HG02623 (cell line): ENCODE data around the gene KLLN.
"Not testable (repeated sequence)": the region's sequence is repeated elsewhere in the genome, so short reads cannot be mapped to it uniquely, and the experiment has no call there.

Experiments
- ATAC-seq: cut with Tn5 transposase; IDR thresholded peaks from one replicate; pipeline ENCODE4 v1.9.1; 2021; ENCODE audit warnings: moderate library complexity; ENCODE audit not compliant: unreplicated experiment

Gene KLLN

GRCh38 chr10:87843714-87844113, 19.6 kb downstream of the KLLN start:
- ATAC-seq: no peak

- no peak for ATAC-seq
Observed at GRCh38 chr10:87842776-87843497, 20.4 kb downstream of the KLLN start.

DNA sequence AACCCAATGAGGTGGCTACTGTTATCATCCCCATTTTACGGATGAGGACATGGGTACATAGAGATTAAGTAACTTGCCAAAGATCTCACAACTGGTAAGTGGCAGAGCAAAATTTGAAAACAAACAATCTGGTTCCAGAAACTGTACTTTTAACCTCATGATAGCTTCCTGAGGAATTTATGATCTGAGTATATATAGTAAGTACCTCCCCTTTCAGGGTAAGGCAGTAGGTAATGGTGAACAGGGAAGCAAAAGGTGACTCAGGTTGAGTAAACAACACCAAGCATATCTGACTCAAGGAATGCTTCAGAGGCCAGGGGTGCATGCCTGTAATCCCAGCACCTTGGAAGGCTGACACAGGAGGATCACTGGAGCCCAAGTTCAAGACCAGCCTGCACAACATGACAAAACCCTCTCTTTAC, 21.1 kb downstream of the KLLN start:
- ATAC-seq: no peak

GRCh38 chr10:87841186-87841585, 22.1 kb downstream of the KLLN start:
- no peak for ATAC-seq

DNA sequence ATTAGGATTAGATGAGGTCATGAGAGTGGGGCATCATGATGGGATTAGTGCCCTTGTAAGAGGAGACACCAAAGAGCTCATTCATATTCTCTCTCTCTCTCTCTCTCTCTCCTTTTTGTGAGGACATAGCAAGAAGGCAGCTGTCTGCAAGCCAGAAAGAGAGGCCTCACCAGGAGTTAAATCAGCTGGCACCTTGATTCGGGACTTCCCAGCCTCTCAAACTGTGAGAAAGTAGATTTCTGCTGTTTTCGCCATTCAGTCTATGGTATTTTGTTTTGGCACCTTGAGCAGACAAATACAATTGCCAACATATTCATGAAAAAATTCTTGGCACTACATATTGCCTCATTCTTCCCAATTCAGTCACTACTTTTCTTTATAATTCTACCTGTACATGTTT, 24.7 kb downstream of the KLLN start:
- no peak for ATAC-seq

- no peak for ATAC-seq
Observed at GRCh38 chr10:87837445-87837844, 25.9 kb downstream of the KLLN start.

DNA sequence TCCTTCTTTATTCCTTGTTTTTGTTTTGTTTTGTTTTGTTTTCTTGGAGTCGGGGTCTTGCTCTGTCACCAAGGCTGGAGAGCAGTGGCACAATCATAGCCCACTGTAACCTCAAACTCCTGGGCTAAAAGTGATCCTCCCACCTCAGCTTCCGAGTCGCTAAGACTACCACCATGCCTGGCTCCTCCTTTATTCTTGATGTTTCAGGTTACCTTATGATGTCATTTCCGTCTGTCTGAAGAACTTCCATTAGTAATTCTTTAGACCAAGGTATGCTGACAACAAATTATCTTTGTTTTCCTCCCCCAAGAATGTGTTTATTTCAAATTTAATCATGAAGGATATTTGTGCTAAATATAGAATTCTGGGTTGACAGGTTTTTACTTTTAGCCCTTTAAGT, 27.2 kb downstream of the KLLN start:
- ATAC-seq: no peak

- ATAC-seq: no peak
Observed at GRCh38 chr10:87829986-87830729, 33.2 kb downstream of the KLLN start.

- not testable (repeated sequence) for ATAC-seq
Observed at GRCh38 chr10:87829051-87829450, 34.3 kb downstream of the KLLN start.

GRCh38 chr10:87827681-87828080, 35.7 kb downstream of the KLLN start:
- no peak for ATAC-seq

DNA sequence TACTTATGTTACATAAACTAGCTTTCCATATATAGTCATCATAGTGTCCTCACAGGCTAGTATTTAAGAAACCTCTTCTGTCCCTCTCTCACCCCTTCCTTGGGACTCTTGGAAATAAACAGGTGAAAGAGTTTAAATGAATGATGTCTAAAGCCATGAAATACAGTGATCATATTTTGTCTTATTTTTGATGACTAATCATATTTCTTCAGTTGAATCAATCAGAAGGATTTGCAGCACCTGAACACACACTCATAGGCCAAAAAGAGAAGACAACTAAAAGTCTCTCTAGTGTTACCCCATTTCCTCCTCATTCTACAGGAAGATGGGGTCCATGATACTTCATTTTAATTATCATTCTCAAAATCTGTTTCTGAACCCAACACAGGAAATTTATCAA, 36.7 kb downstream of the KLLN start:
- no peak for ATAC-seq

- ATAC-seq: no peak
Observed at GRCh38 chr10:87819289-87819585, 44.1 kb downstream of the KLLN start.

DNA sequence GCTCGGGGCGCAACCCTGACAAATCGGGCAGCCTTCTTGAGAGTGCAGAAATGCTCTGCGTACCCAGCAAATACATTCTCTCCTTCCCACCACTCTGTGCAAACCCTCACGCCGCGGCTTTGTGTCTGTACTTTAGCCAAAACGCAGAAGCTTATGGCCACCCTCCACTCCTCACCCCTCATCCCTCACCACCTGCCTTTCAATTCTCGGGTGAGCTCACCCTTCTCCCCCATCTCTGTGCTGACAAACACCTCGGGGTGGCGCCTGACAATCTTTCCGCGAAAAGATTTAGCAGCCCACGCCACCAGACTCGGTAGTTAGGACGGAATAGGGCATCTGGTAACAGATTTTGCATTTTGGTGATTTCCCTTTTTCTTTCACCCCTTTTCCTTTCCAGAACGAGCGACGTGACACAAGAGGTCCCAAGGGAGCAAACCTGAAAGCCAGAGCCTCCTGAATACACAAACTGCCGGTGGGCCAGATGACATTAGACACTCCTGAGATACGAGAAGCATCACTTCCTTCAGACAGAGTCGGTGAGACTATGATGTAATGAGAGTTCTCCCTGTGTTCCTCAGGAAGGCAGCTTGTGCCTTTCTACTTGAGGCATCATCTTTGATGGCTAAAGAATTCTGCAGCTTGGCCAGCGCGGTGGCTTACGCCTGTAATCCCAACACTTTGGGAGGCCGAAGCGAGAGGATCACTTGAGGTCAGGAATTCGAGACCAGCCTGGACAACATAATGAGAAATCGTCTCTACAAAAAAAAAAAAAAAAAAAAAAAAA, 44.6 kb downstream of the KLLN start:
- ATAC-seq: peak; percentile 45

DNA sequence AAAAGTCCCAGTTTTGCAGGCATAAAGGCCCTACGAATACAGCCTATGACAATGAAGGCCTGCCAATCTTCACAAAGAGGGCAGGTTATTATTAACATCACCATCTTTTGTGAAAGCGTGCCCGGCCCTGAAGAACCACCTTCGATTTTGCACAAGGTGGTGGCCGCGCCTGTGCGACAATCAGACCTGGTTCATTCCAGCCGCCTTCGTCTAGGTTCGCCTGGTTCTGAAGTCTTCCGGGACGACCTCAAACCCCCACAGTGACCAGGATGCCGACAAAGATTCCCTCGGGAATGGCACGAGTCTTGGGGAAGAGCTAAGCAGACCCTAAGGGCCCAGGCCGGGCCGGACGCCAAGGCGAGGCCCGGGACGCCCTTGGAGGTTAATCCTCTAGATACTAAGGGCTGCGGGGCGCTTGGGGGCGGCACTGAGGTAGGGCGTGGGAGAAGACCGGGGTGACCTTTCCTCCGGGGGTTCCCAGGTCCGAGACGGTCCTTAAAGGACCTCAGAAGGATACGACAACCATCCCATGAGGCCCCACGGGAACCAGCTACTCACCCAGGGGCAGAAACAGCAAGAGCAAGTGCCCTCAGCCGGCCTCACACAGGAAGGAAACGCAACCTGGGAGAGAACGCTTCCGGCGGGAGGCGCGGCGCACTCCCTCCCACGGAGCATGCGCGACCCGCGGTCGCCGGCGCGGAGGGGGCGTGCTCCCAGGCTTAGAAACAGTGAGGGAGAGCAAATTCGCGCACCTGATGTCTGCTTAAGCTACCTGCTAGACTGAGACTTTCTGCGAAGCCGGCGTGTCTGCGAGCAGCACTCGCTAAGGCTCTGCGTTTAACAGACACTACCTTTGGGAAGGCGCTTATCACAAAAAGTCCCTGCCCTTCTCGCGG, 45.5 kb downstream of the KLLN start, which contains the start of gene ATAD1:
Gene ATAD1, minus strand, starts transcription at position 618 of the 896 bp plus-strand sequence. CDS start 3,627 bp downstream, outside the sequence.
- ATAC-seq: peak; percentile 70

DNA sequence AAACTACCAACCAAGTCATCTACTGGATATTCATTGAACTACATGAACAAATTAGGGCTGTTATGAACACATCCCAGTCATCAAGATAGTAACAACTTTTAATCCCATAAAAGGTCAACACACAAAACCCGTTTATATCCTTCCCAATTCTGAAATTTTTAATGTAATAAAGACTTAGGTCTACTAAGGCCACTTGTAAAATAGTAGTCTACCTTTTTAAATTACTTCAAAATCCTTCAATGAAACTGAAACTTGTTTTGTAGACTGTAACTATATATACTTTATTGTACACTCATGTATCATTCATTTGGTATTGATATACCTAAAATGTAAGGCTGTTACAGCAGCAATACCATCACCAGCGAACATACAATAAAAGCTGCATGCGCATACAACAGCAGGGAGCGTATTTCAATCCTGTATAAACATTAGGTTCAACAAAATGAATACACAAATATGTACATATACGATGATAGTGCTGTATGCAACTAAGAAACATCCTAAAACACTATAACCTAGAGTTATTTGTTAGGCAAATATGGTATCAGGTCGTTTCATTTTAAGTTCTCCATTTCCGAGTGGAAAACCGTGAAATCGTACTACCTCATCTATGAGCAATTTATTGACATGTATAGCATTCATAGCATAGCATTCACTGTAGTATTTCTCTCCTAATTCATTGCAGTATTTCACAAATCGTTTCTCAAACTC, 46.3 kb downstream of the KLLN start:
- no peak for ATAC-seq

DNA sequence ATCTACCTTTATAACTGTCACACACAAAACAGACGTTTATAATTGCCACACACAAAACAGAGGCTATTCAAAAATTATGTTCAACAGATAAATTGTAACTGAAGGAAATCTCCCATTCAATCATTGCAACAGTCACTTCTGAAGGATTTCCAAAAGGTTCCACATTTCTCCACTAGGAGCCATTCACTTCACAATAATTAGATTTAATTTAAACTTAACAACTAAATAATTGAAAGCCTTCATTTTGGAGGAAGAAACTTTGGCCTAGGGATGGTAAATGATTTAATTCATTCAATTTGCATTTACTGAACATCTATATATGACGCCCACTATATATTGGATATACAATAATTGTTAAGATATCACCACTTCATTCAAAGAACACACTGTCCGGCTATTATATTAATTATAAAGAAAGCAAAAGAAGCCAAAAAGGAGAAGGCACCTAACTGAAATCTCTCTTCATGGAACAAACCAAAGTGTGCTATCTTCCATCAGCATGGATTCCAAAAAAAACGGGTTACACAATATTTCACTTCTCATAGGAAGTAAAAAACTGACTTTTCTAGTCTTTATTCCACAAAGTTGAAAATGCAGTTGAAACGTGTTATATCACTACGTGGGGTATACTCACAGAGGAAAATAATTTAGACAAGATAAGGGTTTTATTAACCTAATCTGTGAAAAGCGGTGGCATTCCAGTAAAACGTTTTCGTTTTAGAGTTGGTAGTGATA, 47.0 kb downstream of the KLLN start:
- no peak for ATAC-seq
